Renal pelvis (tissue), 4 donors: ENCODE data around the gene HSPB2. TPM values are rescaled to one million over a fixed set of nuclear protein-coding genes. Genes with fewer than 3 reads are reported as not detected.

Experiments used
- DNase-seq: peaks from one replicate; pipeline ENCODE4 v3.0.0-alpha.2; 2013
- polyA plus RNA-seq, 3 donors: library from polyadenylated mRNA; unstranded; fragments of 120-200 nt; gene quantifications; one replicate each; pipeline ENCODE4 v1.2.1, GENCODE V29; 2013; ENCODE audit not compliant: insufficient read length in 3 of 3

HSPB2 gene
- polyA plus RNA-seq, 3 donors, result 1.9 to 3.3 (median 2.3) TPM

DNA sequence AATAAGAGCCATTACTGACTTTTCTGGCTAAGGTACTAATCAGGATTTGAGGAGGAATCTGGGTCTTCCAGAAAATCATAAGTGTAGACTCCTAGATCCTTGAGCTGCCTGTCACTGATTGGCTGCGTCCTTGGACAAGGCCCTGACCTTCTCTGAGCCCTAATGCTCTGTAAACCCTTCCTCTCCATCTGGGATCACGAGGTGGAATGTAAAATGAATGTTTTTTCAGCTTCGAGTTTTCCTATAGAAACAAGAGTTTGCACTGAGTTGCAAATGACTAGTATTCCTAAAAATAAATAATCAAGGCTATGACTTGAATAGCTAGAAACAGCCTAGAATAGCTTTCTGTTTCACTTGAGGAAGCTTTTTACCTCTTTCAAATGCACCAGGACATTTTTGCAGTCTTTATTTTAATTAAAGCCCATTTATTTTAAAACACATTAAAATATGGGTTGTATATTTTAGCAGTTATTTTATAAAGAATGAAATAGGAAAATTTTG, 23.6 kb downstream of the HSPB2 start:
- no peak for DNase-seq

DNA sequence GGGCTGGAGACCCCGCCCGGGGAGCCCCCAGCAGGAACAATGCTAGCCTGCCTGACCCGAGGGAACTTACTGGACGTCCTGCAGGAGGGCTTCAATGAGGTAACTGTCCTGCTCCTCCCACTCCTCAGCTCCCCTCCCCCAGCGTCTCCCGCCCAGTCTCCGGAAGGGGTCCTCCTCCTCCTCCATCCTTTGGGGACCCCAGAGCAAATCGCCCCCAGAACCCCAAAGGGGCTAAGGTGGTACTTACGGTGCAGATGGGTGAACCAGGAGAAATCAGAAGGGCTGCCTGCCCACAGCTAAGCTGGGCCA, 24.9 kb downstream of the HSPB2 start:
- DNase-seq, result no peak

DNA sequence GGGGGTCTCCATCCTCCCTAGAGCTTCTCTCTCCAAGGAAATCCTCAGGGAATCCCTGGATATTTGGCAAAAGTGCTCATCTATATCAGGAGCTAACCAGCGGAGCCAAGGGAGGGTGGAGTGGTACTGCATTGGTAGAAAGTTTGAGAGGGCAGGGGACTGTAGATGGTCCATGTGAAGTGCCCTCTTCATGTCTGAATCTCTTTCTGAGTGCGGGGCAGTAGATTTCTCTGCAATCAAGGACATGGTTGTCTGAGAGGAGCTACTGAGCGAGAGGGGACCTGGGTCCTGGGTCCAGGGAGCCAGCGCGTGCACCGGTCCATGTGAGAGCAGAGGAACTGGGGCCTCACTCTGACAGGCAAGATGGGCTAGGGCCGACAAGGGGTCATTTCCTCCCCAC, 25.3 kb downstream of the HSPB2 start:
- no peak for DNase-seq

DNA sequence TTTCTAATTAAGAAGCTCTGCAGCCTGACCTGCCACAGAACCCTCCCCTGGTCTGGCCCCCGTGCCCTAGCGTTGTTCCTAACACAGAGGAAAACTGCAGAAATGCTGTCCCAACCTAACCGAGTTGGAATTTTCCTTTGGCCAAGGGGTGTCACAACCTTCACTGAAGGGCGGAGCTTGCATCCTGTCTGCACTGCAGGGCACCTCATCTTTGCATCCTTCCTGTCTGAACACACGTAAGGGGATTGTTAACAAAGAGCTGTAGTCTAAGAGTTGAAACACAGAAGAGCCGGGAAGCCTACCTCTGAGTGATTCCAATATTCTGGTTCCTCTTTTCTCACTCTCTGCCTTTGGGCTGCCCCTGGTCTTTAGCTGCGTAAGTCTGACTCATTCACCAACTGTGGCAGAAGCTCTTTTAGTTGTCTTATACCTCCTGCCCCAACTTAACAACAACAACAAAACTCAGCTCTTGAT, 26.2 kb downstream of the HSPB2 start:
- no peak for DNase-seq

DNA sequence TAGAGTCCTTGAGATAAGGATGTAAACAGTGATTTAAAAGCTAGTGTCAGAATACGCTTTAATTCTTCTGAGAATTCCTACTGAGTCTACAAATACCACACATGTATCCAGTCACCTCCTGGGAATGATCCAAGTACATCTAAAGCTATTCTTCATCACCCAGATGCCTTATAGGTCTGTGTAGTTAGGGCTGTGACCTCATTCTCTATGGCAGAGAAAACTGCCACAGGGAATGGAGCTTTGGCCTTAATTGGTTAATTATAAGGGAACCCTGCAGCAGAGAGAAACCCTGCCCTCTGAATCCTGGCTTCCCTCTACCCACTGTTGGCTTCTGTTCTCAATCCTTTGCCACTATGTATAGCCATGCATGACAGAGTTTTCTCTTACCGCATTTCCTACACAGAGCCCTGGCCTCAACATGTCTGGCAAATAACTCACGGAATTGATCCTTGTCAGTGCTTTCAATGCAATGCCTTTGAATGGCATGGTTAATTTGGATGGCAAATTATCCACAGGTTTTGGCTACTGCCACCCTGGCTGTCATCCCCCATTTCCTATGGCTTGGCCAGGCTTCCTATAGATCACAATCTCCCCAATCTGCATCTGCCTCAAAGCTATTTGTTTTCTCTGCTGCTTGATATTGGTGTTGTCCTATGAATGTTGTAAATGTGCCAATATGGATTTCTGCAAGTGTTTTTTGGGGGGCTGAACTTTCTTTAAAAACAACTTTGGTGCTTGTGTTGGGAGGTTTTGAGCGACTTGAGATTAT, 27.5 kb downstream of the HSPB2 start:
- no peak for DNase-seq

DNA sequence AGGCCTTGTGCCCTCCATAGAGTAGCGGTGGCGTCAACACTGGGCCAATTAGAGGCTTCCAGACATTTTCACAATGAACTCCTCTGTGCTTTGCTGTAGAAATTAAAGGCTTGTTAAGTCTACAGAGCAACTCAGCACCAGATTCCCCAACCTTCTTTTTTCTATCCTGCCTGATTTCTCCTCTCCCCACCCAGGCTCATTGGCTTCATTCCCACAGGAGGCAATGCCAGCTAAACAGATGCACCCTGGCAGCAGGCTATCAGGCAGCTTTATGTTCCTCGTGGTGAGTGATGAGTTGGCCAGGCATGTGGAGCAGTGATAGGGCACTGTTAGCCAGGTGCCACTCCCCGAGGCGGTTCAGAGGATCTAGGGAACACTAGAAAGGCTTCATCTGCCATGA, 29.4 kb downstream of the HSPB2 start:
- no peak for DNase-seq

DNA sequence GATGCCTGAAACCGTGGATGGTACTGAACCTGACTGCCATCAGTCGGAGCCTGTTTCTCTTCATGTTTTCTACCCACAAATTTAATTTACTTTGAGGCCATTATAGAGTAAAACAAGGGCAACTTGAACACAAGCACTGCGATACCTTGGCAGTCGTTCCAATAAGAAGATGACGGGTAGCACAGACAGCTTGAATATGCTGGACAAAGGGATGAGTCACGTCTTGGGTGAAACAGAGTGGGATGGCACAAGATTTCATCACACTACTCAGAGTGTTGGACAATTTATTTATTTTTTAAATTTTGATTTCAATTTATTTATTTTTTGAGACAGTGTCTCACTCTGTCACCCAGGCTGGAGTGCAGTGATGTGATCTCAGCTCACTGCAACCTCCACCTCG, 30.3 kb downstream of the HSPB2 start:
- DNase-seq, result no peak

DNA sequence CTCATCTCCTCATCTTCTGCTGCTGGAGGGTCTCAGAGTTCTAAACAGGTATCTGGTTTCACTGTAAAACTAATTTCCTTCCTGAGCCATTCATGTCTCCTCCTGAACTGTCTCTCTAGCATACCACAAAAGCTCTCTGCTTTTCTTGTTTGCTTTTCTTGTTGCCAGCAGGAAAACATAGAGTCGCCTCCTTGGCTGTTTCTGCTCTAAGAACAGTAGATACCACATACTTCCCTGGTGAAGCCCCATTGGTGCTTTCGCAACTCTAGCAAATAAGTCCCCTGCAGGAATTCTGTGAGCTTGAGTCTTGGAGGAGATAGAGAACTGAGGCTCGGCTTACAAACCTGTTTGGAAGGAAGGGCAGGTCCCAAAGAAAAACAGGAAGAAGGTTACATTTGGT, 31.6 kb downstream of the HSPB2 start:
- DNase-seq, result no peak

DNA sequence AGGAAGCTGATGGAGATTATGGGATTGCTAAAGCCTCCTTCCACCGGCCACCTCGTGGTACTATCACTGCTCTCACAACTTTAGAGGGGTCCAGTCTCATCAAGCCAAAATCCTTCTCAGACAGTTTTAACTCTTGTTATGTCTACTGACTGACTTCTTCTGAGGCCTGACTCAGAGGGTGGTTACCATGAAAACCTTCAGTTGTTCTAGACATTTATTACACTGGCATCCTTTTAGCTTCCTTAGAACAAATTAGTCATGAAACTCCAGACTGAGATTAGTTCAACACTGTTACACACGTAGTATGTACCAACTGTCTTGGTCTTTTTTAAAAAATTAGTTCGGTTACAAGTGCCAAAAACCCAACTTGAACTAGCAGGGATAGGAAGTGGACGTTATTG, 32.1 kb downstream of the HSPB2 start:
- no peak for DNase-seq

DNA sequence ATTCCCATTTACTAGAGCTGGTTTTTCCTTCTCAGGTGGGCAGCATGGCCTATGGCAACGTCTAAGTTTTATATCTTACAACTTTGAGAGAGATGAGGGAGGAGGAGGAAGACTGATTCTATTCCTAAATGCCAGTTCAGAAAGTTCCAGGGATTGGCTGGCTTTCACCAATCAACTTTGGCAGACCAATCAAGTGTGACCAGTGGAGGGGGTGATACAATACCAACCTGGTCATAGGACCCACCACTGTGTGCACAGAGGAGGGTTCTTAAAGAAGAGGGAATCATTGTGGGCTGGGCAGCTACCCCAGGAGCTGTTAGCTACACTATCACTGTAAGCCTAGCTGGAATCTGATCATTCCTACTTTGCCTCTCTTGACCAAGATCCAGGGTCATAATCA, 32.7 kb downstream of the HSPB2 start:
- no peak for DNase-seq

DNA sequence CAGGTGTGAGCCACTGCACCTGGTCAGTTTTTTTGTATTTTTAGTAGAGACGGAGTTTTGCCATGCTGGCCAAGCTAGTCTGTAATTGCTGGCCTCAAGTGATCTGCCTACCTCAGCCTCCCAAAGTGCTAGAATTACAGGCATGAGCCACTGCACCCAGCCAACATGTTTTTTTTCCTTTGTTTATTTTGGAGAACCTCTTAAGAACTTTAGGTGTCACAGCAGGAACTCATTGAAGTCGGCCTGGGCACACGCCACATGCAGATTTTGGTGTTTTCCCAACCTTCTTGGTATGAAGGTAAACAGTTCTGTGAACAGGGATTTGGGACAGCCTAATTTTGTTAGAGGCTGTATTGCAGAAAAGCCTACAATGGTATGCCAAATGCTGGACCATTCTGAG, 34.0 kb downstream of the HSPB2 start:
- no peak for DNase-seq

DNA sequence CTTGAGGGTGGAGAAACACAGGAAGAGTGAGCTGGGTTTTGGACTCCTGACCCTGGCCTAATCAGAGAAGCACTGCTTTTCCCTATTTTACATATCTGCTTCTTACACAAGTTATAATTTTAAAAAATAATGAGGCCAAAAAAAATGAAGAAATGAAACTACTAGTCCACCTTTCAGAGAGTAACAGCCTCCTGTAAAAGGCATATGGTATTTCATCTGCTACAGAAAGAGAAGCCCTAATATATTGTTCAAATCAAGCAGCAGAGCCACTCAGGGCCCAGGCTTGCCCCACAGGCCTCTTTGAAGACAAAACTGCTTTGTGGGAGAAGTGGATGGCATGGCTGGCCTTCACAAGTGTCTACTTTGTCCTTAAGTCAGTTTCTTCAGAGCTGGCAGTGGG, 34.6 kb downstream of the HSPB2 start:
- no peak for DNase-seq

DNA sequence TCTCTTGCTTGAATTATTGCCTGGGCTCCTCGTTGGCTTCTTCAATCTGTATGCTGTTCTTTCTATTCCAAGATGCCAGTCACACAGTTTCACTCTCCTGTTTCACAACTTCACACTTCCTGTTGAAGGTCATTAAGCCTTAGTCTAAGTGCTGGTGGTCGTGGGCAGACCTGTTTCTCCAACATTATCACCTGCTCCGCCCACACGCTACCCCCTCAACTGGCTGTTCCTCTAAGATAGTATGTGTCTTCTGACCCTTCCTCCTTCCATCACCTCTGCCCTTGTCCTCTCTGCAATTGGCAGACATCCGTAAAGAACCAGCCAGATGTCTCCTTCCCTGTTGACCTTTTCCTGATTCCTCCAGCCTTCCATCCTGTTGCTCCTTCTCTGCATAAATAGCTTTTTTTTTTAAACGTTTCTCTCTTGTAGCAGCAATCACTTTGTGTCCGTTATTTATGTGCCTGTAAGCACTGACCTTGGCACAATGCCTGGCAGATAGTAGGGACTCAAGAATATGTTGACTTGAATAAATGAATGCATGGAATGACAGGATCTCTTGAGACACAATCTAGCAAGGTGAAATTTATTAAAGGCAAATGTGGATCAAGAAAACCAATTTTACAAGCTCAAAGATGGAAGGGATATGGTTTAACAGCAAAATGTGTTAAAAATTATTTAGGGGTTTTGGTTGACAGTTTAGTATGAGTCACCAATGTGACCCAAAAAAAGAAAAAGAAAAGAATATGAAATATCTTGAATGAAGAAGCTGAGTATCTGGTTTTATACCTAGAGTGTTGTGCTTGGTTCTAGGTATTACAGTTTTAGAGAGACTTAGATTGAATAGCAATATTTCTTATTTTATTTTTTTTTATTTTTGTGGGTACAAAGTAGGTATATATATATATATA, 37.2 kb downstream of the HSPB2 start:
- DNase-seq, result no peak

DNA sequence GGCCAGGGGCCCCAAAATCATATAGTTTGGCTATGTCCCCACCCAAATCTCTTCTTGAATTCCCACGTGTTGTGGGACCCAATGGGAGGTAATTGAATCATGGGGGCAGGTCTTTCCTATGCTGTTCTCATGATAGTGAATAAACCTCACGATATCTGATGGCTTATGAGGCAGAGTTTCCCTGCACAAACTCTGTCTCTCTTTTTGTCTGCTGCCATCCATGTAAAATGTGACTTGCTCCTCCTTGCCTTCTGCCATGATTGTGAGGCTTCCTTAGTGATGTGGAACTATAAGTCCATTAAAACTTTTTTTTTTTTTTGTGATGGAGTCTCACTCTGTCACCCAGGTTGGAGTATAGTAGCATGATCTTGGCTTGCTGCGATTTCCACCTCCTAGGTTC, 39.0 kb downstream of the HSPB2 start:
- no peak for DNase-seq

DNA sequence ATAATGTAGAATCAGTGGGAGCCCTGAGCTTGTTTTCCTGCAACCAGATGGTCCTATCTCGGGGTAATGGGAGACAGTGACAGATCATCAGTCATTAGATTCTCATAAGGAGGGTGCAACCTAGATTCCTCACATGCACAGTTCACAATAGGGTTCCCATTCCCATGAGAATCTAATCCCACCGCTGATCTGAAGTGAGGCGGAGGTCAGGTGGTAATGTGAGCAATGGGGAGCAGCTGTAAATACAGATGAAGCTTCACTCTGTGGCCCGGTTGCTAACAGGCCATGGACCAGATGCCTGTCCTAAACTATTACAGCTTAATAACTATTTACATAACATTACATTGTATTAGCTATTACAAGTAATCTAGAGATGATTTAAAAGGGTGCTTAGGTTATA, 41.6 kb downstream of the HSPB2 start:
- DNase-seq, result no peak

DNA sequence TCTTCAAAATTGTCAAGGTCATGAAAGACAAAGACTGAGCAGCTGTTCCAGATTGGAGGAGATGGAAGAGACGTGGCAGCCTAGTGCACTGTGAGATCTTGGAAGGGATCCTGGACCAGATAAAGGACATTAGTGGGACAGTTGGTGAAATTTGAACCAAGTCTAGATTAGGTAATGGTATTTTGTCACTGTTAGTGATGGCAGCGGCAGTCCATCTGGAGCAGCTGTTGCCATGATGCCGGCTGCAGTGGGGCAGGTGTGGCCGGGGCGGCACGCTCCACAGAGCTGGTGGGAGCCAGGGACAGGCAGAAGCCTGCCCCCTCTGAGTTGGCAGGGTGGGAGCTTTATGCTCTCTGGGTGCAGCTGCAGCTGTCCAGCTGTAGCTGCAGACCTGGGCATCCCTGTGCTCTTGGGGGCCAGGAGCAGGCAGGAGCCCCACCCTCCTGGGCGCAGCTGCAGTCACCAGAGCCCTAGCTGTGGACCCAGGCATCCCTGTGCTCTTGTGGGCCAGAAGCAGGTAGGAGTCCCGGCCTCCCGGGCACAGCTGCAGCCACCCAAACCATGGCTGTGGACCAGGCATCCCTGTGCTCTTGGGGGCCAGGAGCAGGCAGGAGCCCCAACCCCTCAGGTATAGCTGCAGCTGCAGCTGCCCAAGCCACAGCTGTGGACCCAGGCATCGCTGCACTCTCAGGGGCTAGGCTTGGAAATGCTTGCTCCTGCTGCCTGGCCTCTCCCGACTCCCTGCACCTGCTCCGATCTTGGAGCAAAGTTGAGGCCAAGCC, 45.3 kb downstream of the HSPB2 start:
- no peak for DNase-seq

DNA sequence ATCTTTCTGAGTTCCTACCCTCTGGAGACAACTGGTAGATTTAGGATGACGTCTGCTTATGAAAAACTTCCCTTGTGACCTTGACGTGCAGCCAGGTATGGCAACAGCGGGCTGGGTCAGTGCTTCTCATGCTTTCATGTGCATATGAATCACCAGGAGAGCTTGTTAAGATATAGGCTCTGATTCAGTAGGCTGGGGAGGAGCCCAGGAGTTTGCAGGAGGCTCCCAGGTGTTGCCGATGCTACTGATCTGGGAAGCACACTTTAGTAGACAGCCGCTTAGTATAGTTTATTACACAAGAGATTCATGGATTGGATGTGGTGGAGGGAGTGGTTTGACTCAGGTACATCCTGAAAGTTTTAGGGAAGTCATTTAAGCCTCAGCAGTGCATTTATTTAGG, 48.4 kb downstream of the HSPB2 start:
- no peak for DNase-seq

DNA sequence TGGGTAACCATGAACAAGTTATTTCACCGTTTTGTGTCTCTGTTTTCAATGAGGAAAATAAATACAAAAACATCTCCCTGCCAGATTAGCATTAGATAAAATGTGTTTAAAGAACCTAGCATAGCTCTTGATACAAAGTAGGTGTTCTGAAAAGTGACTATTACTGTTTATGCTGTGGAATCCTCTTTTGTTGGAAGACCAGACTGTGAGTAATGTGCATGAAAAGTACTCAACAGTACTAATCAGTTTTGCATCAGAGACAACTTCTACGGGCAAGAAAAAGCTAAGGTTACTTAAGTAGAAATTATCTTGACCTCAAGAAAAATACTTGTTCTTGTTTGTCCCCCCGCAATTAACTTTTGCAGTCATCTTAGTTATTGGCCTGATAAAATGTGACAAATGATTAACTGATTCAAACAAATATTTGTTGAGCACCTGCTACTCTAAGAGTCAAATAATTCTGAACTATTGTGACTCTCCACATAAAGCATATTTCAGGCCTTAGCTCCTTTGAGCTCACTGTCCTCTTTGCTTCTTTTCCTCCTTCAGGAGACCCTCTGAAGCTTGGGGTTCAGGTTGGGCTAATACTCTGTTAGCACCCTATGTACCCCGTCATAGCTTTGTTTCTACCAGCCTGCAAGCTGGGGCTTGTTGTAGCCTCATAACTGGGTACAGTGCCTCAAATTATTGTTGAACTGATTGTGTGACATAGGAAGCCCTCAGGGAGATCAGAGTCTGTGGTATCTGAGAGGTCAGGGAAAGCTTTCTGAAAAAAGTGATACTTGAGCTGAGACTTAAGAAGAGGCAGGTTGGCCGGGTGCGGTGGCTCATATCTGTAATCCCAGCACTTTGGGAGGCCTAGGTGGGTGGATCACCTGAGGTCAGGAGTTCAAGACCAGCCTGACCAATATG, 49.1 kb downstream of the HSPB2 start:
- no peak for DNase-seq
